ENCODE measurements around the gene FEM1B.

FEM1B gene

GRCh38 chr15:68262514-68263356 is 14.8 kb upstream of the FEM1B start:
- H3K27ac ChIP-seq (ENCODE audit: low read length) = peak overlapping the region; percentile 73
- H3K4me3 ChIP-seq (ENCODE audit: low read length) = peak overlapping the region; percentile 24
- H3K9ac ChIP-seq (ENCODE audit: low read length) = peak overlapping the region; percentile 40
- H3K9me3 ChIP-seq (ENCODE audit: control insufficient read depth, low read depth, low read length) = no peaks in the 10 kb centered on the region
- H3K4me1 ChIP-seq (ENCODE audit: control insufficient read depth, low read depth, low read length) = peaks cover 30% of the 10 kb centered on the region
- no peaks in the 10 kb centered on the region for H3K27me3 ChIP-seq (ENCODE audit: control insufficient read depth, insufficient read depth, low read length)
- H3K36me3 ChIP-seq (ENCODE audit: control insufficient read depth, low read depth, low read length) = no peaks in the 10 kb centered on the region

- H3K9me3 ChIP-seq (ENCODE audit: control insufficient read depth, low read depth, low read length) = no peaks in the 10 kb centered on the region
- H3K36me3 ChIP-seq (ENCODE audit: control insufficient read depth, low read depth, low read length) = no peaks in the 10 kb centered on the region
- H3K4me3 ChIP-seq (ENCODE audit: low read length) = peak overlapping the region; percentile 40
- no peak overlapping the region for H3K27ac ChIP-seq (ENCODE audit: low read length)
- H3K27me3 ChIP-seq (ENCODE audit: control insufficient read depth, insufficient read depth, low read length) = no peaks in the 10 kb centered on the region
- H3K9ac ChIP-seq (ENCODE audit: low read length) = no peak overlapping the region
- peaks cover 30% of the 10 kb centered on the region for H3K4me1 ChIP-seq (ENCODE audit: control insufficient read depth, low read depth, low read length)
These were observed 13.3 kb upstream of the FEM1B start for GRCh38 chr15:68264282-68264681.

GRCh38 chr15:68265081-68265480 is 12.5 kb upstream of the FEM1B start:
- H3K27ac ChIP-seq (ENCODE audit: low read length) = no peak overlapping the region
- peak overlapping the region; percentile 40 for H3K4me3 ChIP-seq (ENCODE audit: low read length)
- H3K9ac ChIP-seq (ENCODE audit: low read length) = no peak overlapping the region
- H3K36me3 ChIP-seq (ENCODE audit: control insufficient read depth, low read depth, low read length) = no peaks in the 10 kb centered on the region
- no peaks in the 10 kb centered on the region for H3K9me3 ChIP-seq (ENCODE audit: control insufficient read depth, low read depth, low read length)
- H3K27me3 ChIP-seq (ENCODE audit: control insufficient read depth, insufficient read depth, low read length) = no peaks in the 10 kb centered on the region
- peaks cover 30% of the 10 kb centered on the region for H3K4me1 ChIP-seq (ENCODE audit: control insufficient read depth, low read depth, low read length)

- Histone ChIP-seq H3K4me3 (ENCODE audit: low read length) (peak overlapping the region; percentile 27), H3K27ac (ENCODE audit: low read length) (no peak overlapping the region), H3K9me3 (ENCODE audit: control insufficient read depth, low read depth, low read length) (no peaks in the 10 kb centered on the region), H3K36me3 (ENCODE audit: control insufficient read depth, low read depth, low read length) (no peaks in the 10 kb centered on the region), H3K9ac (ENCODE audit: low read length) (no peak overlapping the region), H3K4me1 (ENCODE audit: control insufficient read depth, low read depth, low read length) (peaks cover 30% of the 10 kb centered on the region), H3K27me3 (ENCODE audit: control insufficient read depth, insufficient read depth, low read length) (no peaks in the 10 kb centered on the region)
These were observed 11.9 kb upstream of the FEM1B start for GRCh38 chr15:68265674-68266073.

- Histone ChIP-seq H3K4me1 (ENCODE audit: control insufficient read depth, low read depth, low read length) (peaks cover 41% of the 10 kb centered on the region), H3K27ac (ENCODE audit: low read length) (no peak overlapping the region), H3K36me3 (ENCODE audit: control insufficient read depth, low read depth, low read length) (no peaks in the 10 kb centered on the region), H3K4me3 (ENCODE audit: low read length) (no peak overlapping the region), H3K9ac (ENCODE audit: low read length) (no peak overlapping the region), H3K27me3 (ENCODE audit: control insufficient read depth, insufficient read depth, low read length) (no peaks in the 10 kb centered on the region), H3K9me3 (ENCODE audit: control insufficient read depth, low read depth, low read length) (no peaks in the 10 kb centered on the region)
These were observed 9.1 kb upstream of the FEM1B start for GRCh38 chr15:68268405-68268804.

GRCh38 chr15:68271854-68272471 is 5.6 kb upstream of the FEM1B start:
- H3K4me1 ChIP-seq (ENCODE audit: control insufficient read depth, low read depth, low read length) = peaks cover 19% of the 10 kb centered on the region
- no peaks in the 10 kb centered on the region for H3K27me3 ChIP-seq (ENCODE audit: control insufficient read depth, insufficient read depth, low read length)
- no peaks in the 10 kb centered on the region for H3K36me3 ChIP-seq (ENCODE audit: control insufficient read depth, low read depth, low read length)
- no peak overlapping the region for H3K9ac ChIP-seq (ENCODE audit: low read length)
- no peak overlapping the region for H3K4me3 ChIP-seq (ENCODE audit: low read length)
- H3K27ac ChIP-seq (ENCODE audit: low read length) = no peak overlapping the region
- H3K9me3 ChIP-seq (ENCODE audit: control insufficient read depth, low read depth, low read length) = no peaks in the 10 kb centered on the region

GRCh38 chr15:68272721-68273271 is 4.7 kb upstream of the FEM1B start:
- Histone ChIP-seq H3K27ac (ENCODE audit: low read length) (no peak overlapping the region), H3K4me3 (ENCODE audit: low read length) (no peak overlapping the region), H3K9ac (ENCODE audit: low read length) (no peak overlapping the region), H3K9me3 (ENCODE audit: control insufficient read depth, low read depth, low read length) (no peaks in the 10 kb centered on the region), H3K4me1 (ENCODE audit: control insufficient read depth, low read depth, low read length) (peaks cover 19% of the 10 kb centered on the region), H3K36me3 (ENCODE audit: control insufficient read depth, low read depth, low read length) (no peaks in the 10 kb centered on the region), H3K27me3 (ENCODE audit: control insufficient read depth, insufficient read depth, low read length) (no peaks in the 10 kb centered on the region)

GRCh38 chr15:68274201-68274848 is 3.2 kb upstream of the FEM1B start:
- Histone ChIP-seq H3K27ac (ENCODE audit: low read length) (no peak overlapping the region), H3K9me3 (ENCODE audit: control insufficient read depth, low read depth, low read length) (no peaks in the 10 kb centered on the region), H3K4me3 (ENCODE audit: low read length) (no peak overlapping the region), H3K9ac (ENCODE audit: low read length) (no peak overlapping the region), H3K4me1 (ENCODE audit: control insufficient read depth, low read depth, low read length) (peaks cover 23% of the 10 kb centered on the region), H3K27me3 (ENCODE audit: control insufficient read depth, insufficient read depth, low read length) (no peaks in the 10 kb centered on the region), H3K36me3 (ENCODE audit: control insufficient read depth, low read depth, low read length) (no peaks in the 10 kb centered on the region)

- H3K27me3 ChIP-seq (ENCODE audit: control insufficient read depth, insufficient read depth, low read length) = no peaks in the 10 kb centered on the region
- no peak overlapping the region for H3K4me3 ChIP-seq (ENCODE audit: low read length)
- H3K36me3 ChIP-seq (ENCODE audit: control insufficient read depth, low read depth, low read length) = peaks cover 5% of the 10 kb centered on the region
- H3K9me3 ChIP-seq (ENCODE audit: control insufficient read depth, low read depth, low read length) = no peaks in the 10 kb centered on the region
- peaks cover 33% of the 10 kb centered on the region for H3K4me1 ChIP-seq (ENCODE audit: control insufficient read depth, low read depth, low read length)
- no peak overlapping the region for H3K9ac ChIP-seq (ENCODE audit: low read length)
- no peak overlapping the region for H3K27ac ChIP-seq (ENCODE audit: low read length)
These were observed 2.3 kb upstream of the FEM1B start for GRCh38 chr15:68275165-68275746.

GRCh38 chr15:68276668-68277067 is 877 bp upstream of the FEM1B start:
- Histone ChIP-seq H3K27ac (ENCODE audit: low read length) (peak overlapping the region; percentile 88), H3K9ac (ENCODE audit: low read length) (peak overlapping the region; percentile 88), H3K36me3 (ENCODE audit: control insufficient read depth, low read depth, low read length) (peaks cover 5% of the 10 kb centered on the region), H3K4me3 (ENCODE audit: low read length) (peak overlapping the region; percentile 94), H3K4me1 (ENCODE audit: control insufficient read depth, low read depth, low read length) (peaks cover 37% of the 10 kb centered on the region), H3K27me3 (ENCODE audit: control insufficient read depth, insufficient read depth, low read length) (no peaks in the 10 kb centered on the region), H3K9me3 (ENCODE audit: control insufficient read depth, low read depth, low read length) (no peaks in the 10 kb centered on the region)

- peaks cover 37% of the 10 kb centered on the region for H3K4me1 ChIP-seq (ENCODE audit: control insufficient read depth, low read depth, low read length)
These were observed 378 bp upstream of the FEM1B start for GRCh38 chr15:68277131-68277602.

More at GRCh38 chr15:68277131-68277602, 378 bp upstream of the FEM1B start:
- peak overlapping the region; percentile 94 for H3K4me3 ChIP-seq (ENCODE audit: low read length)
- H3K9ac ChIP-seq (ENCODE audit: low read length) = peak overlapping the region; percentile 88
- no peaks in the 10 kb centered on the region for H3K27me3 ChIP-seq (ENCODE audit: control insufficient read depth, insufficient read depth, low read length)
- H3K27ac ChIP-seq (ENCODE audit: low read length) = peak overlapping the region; percentile 88
- H3K9me3 ChIP-seq (ENCODE audit: control insufficient read depth, low read depth, low read length) = no peaks in the 10 kb centered on the region
- H3K36me3 ChIP-seq (ENCODE audit: control insufficient read depth, low read depth, low read length) = peaks cover 5% of the 10 kb centered on the region
